HG02973 (cell line): ENCODE results near the gene TUBB8B.
"Not testable (repeated sequence)": the region's sequence is repeated elsewhere in the genome, so short reads cannot be mapped to it uniquely, and the experiment has no call there.

ENCODE experiments used
- ATAC-seq: cut with Tn5 transposase; IDR thresholded peaks from one replicate; pipeline ENCODE4 v1.9.1; 2021; ENCODE audit warnings: moderate library complexity; ENCODE audit not compliant: unreplicated experiment

TUBB8B gene

GRCh38 chr18:13177-13576, 36.2 kb downstream of the TUBB8B start:
- ATAC-seq = not testable (repeated sequence)

- not testable (repeated sequence) for ATAC-seq
Measured at GRCh38 chr18:12773-13172, 36.6 kb downstream of the TUBB8B start.

GRCh38 chr18:11383-12274, 37.8 kb downstream of the TUBB8B start:
- ATAC-seq = not testable (repeated sequence)

- ATAC-seq = not testable (repeated sequence)
Measured at GRCh38 chr18:10624-11184, 38.7 kb downstream of the TUBB8B start.

- ATAC-seq = not testable (repeated sequence)
Measured at GRCh38 chr18:9937-10336, 39.5 kb downstream of the TUBB8B start.
